ENCODE measurements around the gene OR12D3. TPM values are rescaled to one million over a fixed set of nuclear protein-coding genes. Genes with fewer than 3 reads are reported as not detected.
"Not testable (repeated sequence)": the region's sequence is repeated elsewhere in the genome, so short reads cannot be mapped to it uniquely, and the experiment has no call there.

The OR12D3 gene
- total RNA-seq = not detected
- long read RNA-seq = 0 reads

- DNase-seq (no peak), ATAC-seq (no peak)
- intact Hi-C loops (cut with DNase I, micrococcal nuclease) = no loop called here
These were observed at the start of gene OR12D3 for GRCh38 chr6:29375191-29375590. TSS of gene OR12D3 (minus strand) at chr6:29375291. CDS start at chr6:29375287, 4 bp downstream.

- ATAC-seq (no peak), DNase-seq (no peak)
- intact Hi-C loops (cut with DNase I, micrococcal nuclease) = no loop called here
These were observed 49.5 kb upstream of the OR12D3 start for GRCh38 chr6:29424575-29424974.

- intact Hi-C loops (cut with DNase I, micrococcal nuclease) = no loop called here
- ATAC-seq = no peak
- no peak for DNase-seq
These were observed 49.1 kb upstream of the OR12D3 start for GRCh38 chr6:29424168-29424567.

GRCh38 chr6:29419516-29419915 lies 44.4 kb upstream of the OR12D3 start:
- DNase-seq (no peak), ATAC-seq (no peak)
- intact Hi-C loops (cut with DNase I, micrococcal nuclease) = no loop called here

- ATAC-seq (no peak), DNase-seq (no peak)
- intact Hi-C loops (cut with DNase I, micrococcal nuclease) = no loop called here
These were observed 39.5 kb upstream of the OR12D3 start, which contains the start of gene OR12D1 for GRCh38 chr6:29414588-29414987. TSS of gene OR12D1 (plus strand) at chr6:29414928.

- no peak for DNase-seq
- ATAC-seq = no peak
- intact Hi-C loops (cut with DNase I, micrococcal nuclease) = no loop called here
These were observed 28.7 kb upstream of the OR12D3 start for GRCh38 chr6:29403801-29404200.

- intact Hi-C loops (cut with DNase I, micrococcal nuclease) = no loop called here
- ATAC-seq (no peak), DNase-seq (no peak)
These were observed 24.4 kb upstream of the OR12D3 start for GRCh38 chr6:29399525-29399924.

GRCh38 chr6:29395331-29395730 lies 20.2 kb upstream of the OR12D3 start, which contains the start of gene OR12D2:
TSS of gene OR12D2 (plus strand) at chr6:29395631. CDS start at chr6:29396700, 1,069 bp downstream.
- ATAC-seq (no peak), DNase-seq (no peak)
- intact Hi-C loops (cut with DNase I, micrococcal nuclease) = no loop called here

GRCh38 chr6:29388533-29388932 lies 13.4 kb upstream of the OR12D3 start:
- ATAC-seq (no peak), DNase-seq (no peak)
- intact Hi-C loops (cut with DNase I, micrococcal nuclease) = no loop called here

- intact Hi-C loops (cut with DNase I, micrococcal nuclease) = no loop called here
- ATAC-seq (no peak), DNase-seq (no peak)
These were observed 912 bp upstream of the OR12D3 start for GRCh38 chr6:29376003-29376402.

GRCh38 chr6:29368765-29369164 lies 6.3 kb downstream of the OR12D3 start, which contains the start of gene OR5V1:
TSS of gene OR5V1 (minus strand) at chr6:29368865. CDS start at chr6:29356195, 12,670 bp downstream.
- ATAC-seq (no peak), DNase-seq (no peak)
- intact Hi-C loops (cut with DNase I, micrococcal nuclease) = no loop called here

GRCh38 chr6:29355603-29356002 lies 19.5 kb downstream of the OR12D3 start:
- no peak for DNase-seq
- intact Hi-C loops (cut with DNase I, micrococcal nuclease) = no loop called here
- ATAC-seq = no peak

- intact Hi-C loops (cut with DNase I, micrococcal nuclease) = no loop called here
- no peak for ATAC-seq
These were observed 20.1 kb downstream of the OR12D3 start for GRCh38 chr6:29354980-29355379.

GRCh38 chr6:29349348-29349747 lies 25.7 kb downstream of the OR12D3 start:
- intact Hi-C loops (cut with DNase I, micrococcal nuclease); DNase-seq; ATAC-seq: not testable (repeated sequence)

More at GRCh38 chr6:29354980-29355379, 20.1 kb downstream of the OR12D3 start:
- no peak for DNase-seq

GRCh38 chr6:29345380-29345779 lies 29.7 kb downstream of the OR12D3 start:
- DNase-seq (no peak), ATAC-seq (no peak)
- intact Hi-C loops (cut with DNase I, micrococcal nuclease) = no loop called here

GRCh38 chr6:29336269-29336668 lies 38.8 kb downstream of the OR12D3 start:
- no peak for ATAC-seq
- DNase-seq = no peak
- intact Hi-C loops (cut with DNase I, micrococcal nuclease) = no loop called here

- no peak for ATAC-seq
- intact Hi-C loops (cut with DNase I, micrococcal nuclease) = no loop called here
- no peak for DNase-seq
These were observed 42.4 kb downstream of the OR12D3 start for GRCh38 chr6:29332676-29333075.

GRCh38 chr6:29325777-29326176 lies 49.3 kb downstream of the OR12D3 start:
- ATAC-seq (no peak), DNase-seq (no peak)
- intact Hi-C loops (cut with DNase I, micrococcal nuclease) = no loop called here
